Right lobe of liver (tissue), 4 donors: ENCODE results near the gene ZDHHC3.

Source experiments
- CTCF ChIP-seq, 4 donors: fragments of 200-600 bp in 3 of 4; fragments of 450-650 bp in 1 of 4; IDR thresholded peaks; one replicate each; pipeline versions ENCODE4 v1.5.1 to v1.8.0; 2016 to 2022; ENCODE audit warnings: antibody characterized with exemption in 4 of 4, mild to moderate bottlenecking in 2 of 4
- POLR2A ChIP-seq: fragments of 450-650 bp; IDR thresholded peaks from one replicate; pipeline ENCODE4 v1.6.1; 2017; ENCODE audit warnings: antibody characterized with exemption, mild to moderate bottlenecking
- donor health status: DM: no; HTN: no; CAD: no.
- donor health status: DM: no; HTN: no; CAD: no.
- donor health status: DM: no; HTN: yes; CAD: no.

GRCh38 chr3:45011756-45012508 is 36.0 kb upstream of the ZDHHC3 start:
- no peak for TF ChIP-seq CTCF (IDR thresholded peaks at IDR 0.05)
- TF ChIP-seq POLR2A, result no peak
